HepG2 (cell line): Measurements from ENCODE around the gene CYP2W1. TPM values are rescaled to one million over a fixed set of nuclear protein-coding genes. Genes with fewer than 3 reads are reported as not detected.
A peak's percentile ranks its signal among the peaks of the same experiment; 100 is the strongest.

Source experiments
- ESRRA ChIP-seq: sonication (generic); formaldehyde crosslinking; IDR thresholded peaks from 2 replicates; pipeline ENCODE4 v1.5.1; 2020; ENCODE audit warnings: mild to moderate bottlenecking, low read depth, missing genetic modification reagents
- FOXA1 ChIP-seq, 2 experiments: fragments of 450-650 bp in 1 of 2; sonication (generic) in 1 of 2; formaldehyde crosslinking in 1 of 2; IDR thresholded peaks; 2 replicates each; pipeline versions ENCODE4 v1.4.0 to v1.6.1; 2016 to 2020; ENCODE audit warnings: missing genetic modification reagents in 1 of 2
- HMGA1 ChIP-seq: sonication (generic); formaldehyde crosslinking; conservative IDR thresholded peaks from 2 replicates; pipeline ENCODE4 v1.4.0; 2020; ENCODE audit warnings: missing genetic modification reagents
- KIAA2018 ChIP-seq: sonication (generic); formaldehyde crosslinking; IDR thresholded peaks from 2 replicates; pipeline ENCODE4 v1.5.0; 2020; ENCODE audit warnings: mild to moderate bottlenecking, missing genetic modification reagents, borderline replicate concordance
- POGK ChIP-seq: sonication (generic); formaldehyde crosslinking; conservative IDR thresholded peaks from 2 replicates; pipeline ENCODE4 v1.8.0; 2022; ENCODE audit warnings: mild to moderate bottlenecking, moderate library complexity, missing genetic modification reagents
- RBM39 ChIP-seq: fragments of 200-400 bp; formaldehyde crosslinking; IDR thresholded peaks from one replicate; pipeline ENCODE4 v1.6.1; 2018; ENCODE audit warnings: antibody characterized with exemption, mild to moderate bottlenecking, low read depth, low read length; ENCODE audit not compliant: poor library complexity, severe bottlenecking
- TERF1 ChIP-seq: sonication (generic); formaldehyde crosslinking; IDR thresholded peaks from 2 replicates; pipeline ENCODE4 v1.8.0; 2022; ENCODE audit warnings: mild to moderate bottlenecking, missing genetic modification reagents, moderate library complexity
- ZMYM4 ChIP-seq: sonication (generic); formaldehyde crosslinking; IDR thresholded peaks from 2 replicates; pipeline ENCODE4 v1.8.1; 2023; ENCODE audit warnings: mild to moderate bottlenecking, missing genetic modification reagents
- ZNF350 ChIP-seq: sonication (generic); formaldehyde crosslinking; IDR thresholded peaks from 2 replicates; pipeline ENCODE4 v1.4.0; 2020; ENCODE audit warnings: mild to moderate bottlenecking, low read depth, missing genetic modification reagents, borderline replicate concordance
- ZNF574 ChIP-seq: sonication (generic); formaldehyde crosslinking; IDR thresholded peaks from 2 replicates; pipeline ENCODE4 v1.4.0; 2020; ENCODE audit warnings: missing genetic modification reagents
- ZNF800 ChIP-seq: sonication (generic); formaldehyde crosslinking; IDR thresholded peaks from 2 replicates; pipeline ENCODE4 v1.4.0; 2020; ENCODE audit warnings: missing genetic modification reagents
- polyA plus RNA-seq, 8 experiments: library from polyadenylated mRNA; depleted of rRNA in 3 of 8; stranded (reverse) in 7 of 8; unstranded in 1 of 8; fragments of >200 nt; fragmentation: Illumina TruSeq in 4 of 8; extraction: Trizol in 4 of 8; gene quantifications; 2 replicates each; pipeline versions ENCODE4 v1.2.1 to v1.2.3, GENCODE V29; 2011 to 2016; ENCODE audit warnings: low read depth in 4 of 8, missing spikeins in 1 of 8, mixed read lengths in 1 of 8; ENCODE audit not compliant: insufficient read depth in 1 of 8
- total RNA-seq, 5 experiments: library from RNA; depleted of rRNA; stranded (reverse); fragments of >200 nt; fragmentation: Illumina TruSeq; extraction: Trizol; gene quantifications; 2 replicates each; pipeline ENCODE4 v1.2.3, GENCODE V29; 2016; ENCODE audit warnings: low read depth in 1 of 5

The CYP2W1 gene
- total and polyA plus RNA-seq, 2 of the 13 experiments (the other 11 are each of a cell fraction or from before 2014, with no cell fraction given): 19.5 to 31.7 TPM

- TF ChIP-seq RBM39: no peak
- TF ChIP-seq ZNF574 (CRISPR knock-in tag): peak; percentile 42; the same call in 1 of the 2 replicates
- no peak for TF ChIP-seq ESRRA (CRISPR knock-in tag)
- 0 out of 2 replicates have a peak, but pooled peaks have one; percentile 27 for TF ChIP-seq ZMYM4 (CRISPR knock-in tag)
- TF ChIP-seq TERF1: peak; percentile 22; the same call in 1 of the 2 replicates
- TF ChIP-seq FOXA1 (IDR thresholded peaks at IDR 0.05): no peak
- TF ChIP-seq FOXA1 (CRISPR knock-in tag; IDR thresholded peaks at IDR 0.05): no peak
- TF ChIP-seq ZNF800: 0 out of 2 replicates have a peak, but pooled peaks have one; percentile 27
- no peak; the same call in 1 of the 2 replicates for TF ChIP-seq POGK (CRISPR knock-in tag)
- no peak for TF ChIP-seq KIAA2018 (CRISPR knock-in tag)
- TF ChIP-seq HMGA1 (CRISPR knock-in tag): no peak
- peak; percentile 34 for TF ChIP-seq ZNF350
Observed at GRCh38 chr7:983004-983615, at the start of gene CYP2W1 (continued).
